ENCODE data around the gene CFAP299. TPM values are rescaled to one million over a fixed set of nuclear protein-coding genes. Genes with fewer than 3 reads are reported as not detected.

The CFAP299 gene
- total and polyA plus RNA-seq, 2 donors from 2014 or later: 1.1 TPM; not detected in 1

- intact Hi-C loops (cut with DNase I): no loop called here
Observed at GRCh38 chr4:80925293-80925692, 589.8 kb downstream of the CFAP299 start.

GRCh38 chr4:80926446-80926845 is 590.9 kb downstream of the CFAP299 start:
- no peak for FAIRE-seq
- H3K36me3 ChIP-seq (ENCODE audit: control insufficient read depth in 2 of 3, insufficient read depth in 3 of 3, low read length in 3 of 3): no peaks in the 10 kb centered on the region
- H3K27ac ChIP-seq (ENCODE audit: low read depth in 2 of 2, low read length in 2 of 2): no peak overlapping the region
- H3K4me1 ChIP-seq (ENCODE audit: control insufficient read depth in 2 of 3, insufficient read depth in 2 of 3, low read depth in 1 of 3, low read length in 3 of 3): no peaks in the 10 kb centered on the region
- DNase-seq: no peak
- H3K4me3 ChIP-seq (ENCODE audit: low read length in 3 of 3): no peak overlapping the region
- no peaks in the 10 kb centered on the region for H3K27me3 ChIP-seq (ENCODE audit: control insufficient read depth, insufficient read depth, low read length)
- H3K9me3 ChIP-seq (ENCODE audit: control insufficient read depth in 2 of 3, insufficient read depth in 1 of 3, low read length in 3 of 3): no peaks in the 10 kb centered on the region
- no peak for TF ChIP-seq CTCF (IDR thresholded peaks at IDR 0.05; ENCODE audit: borderline replicate concordance, extremely low read depth, insufficient read depth)
- H3K9ac ChIP-seq (ENCODE audit: low read length in 3 of 3): no peak overlapping the region
- intact Hi-C loops (cut with DNase I): no loop called here

More at GRCh38 chr4:80925293-80925692, 589.8 kb downstream of the CFAP299 start:
- TF ChIP-seq CTCF (IDR thresholded peaks at IDR 0.05; ENCODE audit: borderline replicate concordance, extremely low read depth, insufficient read depth): no peak
- DNase-seq: no peak
- H3K4me3 ChIP-seq (ENCODE audit: low read length in 3 of 3): no peak overlapping the region
- no peaks in the 10 kb centered on the region for H3K9me3 ChIP-seq (ENCODE audit: control insufficient read depth in 2 of 3, insufficient read depth in 1 of 3, low read length in 3 of 3)
- H3K4me1 ChIP-seq (ENCODE audit: control insufficient read depth in 2 of 3, insufficient read depth in 2 of 3, low read depth in 1 of 3, low read length in 3 of 3): no peaks in the 10 kb centered on the region
- FAIRE-seq: no peak
- H3K36me3 ChIP-seq (ENCODE audit: control insufficient read depth in 2 of 3, insufficient read depth in 3 of 3, low read length in 3 of 3): no peaks in the 10 kb centered on the region
- no peak overlapping the region for H3K27ac ChIP-seq (ENCODE audit: low read depth in 2 of 2, low read length in 2 of 2)
- no peak overlapping the region for H3K9ac ChIP-seq (ENCODE audit: low read length in 3 of 3)
- no peaks in the 10 kb centered on the region for H3K27me3 ChIP-seq (ENCODE audit: control insufficient read depth, insufficient read depth, low read length)

- H3K4me1 ChIP-seq (ENCODE audit: control insufficient read depth in 2 of 3, insufficient read depth in 2 of 3, low read depth in 1 of 3, low read length in 3 of 3): no peaks in the 10 kb centered on the region
- H3K27me3 ChIP-seq (ENCODE audit: control insufficient read depth, insufficient read depth, low read length): no peaks in the 10 kb centered on the region
- no peak overlapping the region for H3K27ac ChIP-seq (ENCODE audit: low read depth in 2 of 2, low read length in 2 of 2)
- intact Hi-C loops (cut with DNase I): no loop called here
- no peak overlapping the region for H3K9ac ChIP-seq (ENCODE audit: low read length in 3 of 3)
- H3K36me3 ChIP-seq (ENCODE audit: control insufficient read depth in 2 of 3, insufficient read depth in 3 of 3, low read length in 3 of 3): no peaks in the 10 kb centered on the region
- FAIRE-seq (no peak), DNase-seq (no peak)
- no peak for TF ChIP-seq CTCF (IDR thresholded peaks at IDR 0.05; ENCODE audit: borderline replicate concordance, extremely low read depth, insufficient read depth)
- H3K4me3 ChIP-seq (ENCODE audit: low read length in 3 of 3): no peak overlapping the region
- H3K9me3 ChIP-seq (ENCODE audit: control insufficient read depth in 2 of 3, insufficient read depth in 1 of 3, low read length in 3 of 3): no peaks in the 10 kb centered on the region
Observed at GRCh38 chr4:80926891-80927290, 591.4 kb downstream of the CFAP299 start.

- Histone ChIP-seq H3K9me3 (ENCODE audit: control insufficient read depth in 2 of 3, insufficient read depth in 1 of 3, low read length in 3 of 3) (no peaks in the 10 kb centered on the region), H3K4me3 (ENCODE audit: low read length in 3 of 3) (no peak overlapping the region), H3K27me3 (ENCODE audit: control insufficient read depth, insufficient read depth, low read length) (no peaks in the 10 kb centered on the region), H3K4me1 (ENCODE audit: control insufficient read depth in 2 of 3, insufficient read depth in 2 of 3, low read depth in 1 of 3, low read length in 3 of 3) (no peaks in the 10 kb centered on the region), H3K27ac (ENCODE audit: low read depth in 2 of 2, low read length in 2 of 2) (no peak overlapping the region), H3K9ac (ENCODE audit: low read length in 3 of 3) (no peak overlapping the region), H3K36me3 (ENCODE audit: control insufficient read depth in 2 of 3, insufficient read depth in 3 of 3, low read length in 3 of 3) (no peaks in the 10 kb centered on the region)
- DNase-seq (no peak), FAIRE-seq (no peak)
- no peak for TF ChIP-seq CTCF (IDR thresholded peaks at IDR 0.05; ENCODE audit: borderline replicate concordance, extremely low read depth, insufficient read depth)
- intact Hi-C loops (cut with DNase I): no loop called here
Observed at GRCh38 chr4:80927420-80927819, 591.9 kb downstream of the CFAP299 start.

Measured in kidney (tissue), 14 donors.